Measurements from ENCODE around the gene CD109. TPM values are rescaled to one million over a fixed set of nuclear protein-coding genes. Genes with fewer than 3 reads are reported as not detected.

CD109 gene
- total and polyA plus RNA-seq, 2 of the 4 experiments (the other 2 are of a cell fraction) = 3.6 to 5.0 TPM

DNA sequence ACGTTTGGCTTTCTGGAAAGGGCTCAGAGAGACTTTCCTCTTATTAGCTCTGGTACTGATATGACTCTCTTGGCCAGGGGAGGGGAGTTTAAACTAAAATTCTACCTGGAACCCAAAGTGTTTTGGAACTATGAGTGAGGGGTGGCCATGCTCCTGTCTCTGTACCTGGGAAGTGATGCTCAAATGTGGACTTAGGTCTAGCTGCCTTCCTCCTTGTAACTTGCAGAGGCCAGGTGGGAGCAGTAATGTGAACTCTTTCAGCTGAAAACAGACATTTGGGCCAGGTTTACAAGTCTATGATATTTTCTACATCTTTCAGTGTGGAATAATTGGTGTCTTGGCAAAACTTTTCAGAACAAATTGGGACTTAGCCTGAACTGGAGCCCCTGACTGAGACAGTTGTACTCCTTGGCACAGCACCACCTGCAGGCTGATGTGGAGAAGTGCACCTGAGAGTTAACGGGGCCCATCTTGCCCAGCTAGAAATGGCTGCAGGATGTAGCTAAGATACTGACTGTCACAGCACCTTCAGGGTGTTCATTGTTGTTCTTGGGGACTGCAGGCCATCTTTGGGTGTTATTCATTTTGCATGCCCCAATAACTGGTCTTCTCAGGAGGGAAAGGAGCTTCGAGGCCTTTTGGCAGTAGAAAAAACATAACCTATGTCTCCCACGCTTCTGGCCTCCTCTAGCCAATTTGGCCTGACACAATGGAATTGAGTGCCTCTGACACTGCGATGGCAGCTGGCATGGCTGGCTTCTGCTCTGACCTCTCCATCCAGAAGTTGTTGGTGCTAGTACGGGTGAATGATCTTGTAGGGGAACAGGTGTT lies 37.1 kb downstream of the CD109 start:
- no peak overlapping the region for H2BK15ac ChIP-seq (ENCODE audit: low read depth, low read length)
- H3K9ac ChIP-seq (ENCODE audit: low read depth, low read length) = no peak overlapping the region
- no peak overlapping the region for H3K14ac ChIP-seq (replicated peaks; ENCODE audit: low read depth, low read length)
- no peak overlapping the region for H2BK5ac ChIP-seq (ENCODE audit: low read depth, low read length, poor library complexity, severe bottlenecking)
- no peak overlapping the region for H3K56ac ChIP-seq (ENCODE audit: extremely low read depth, insufficient read depth, low read length)
- H4K91ac ChIP-seq (ENCODE audit: insufficient read depth, low read depth, low read length) = no peak overlapping the region
- dilution Hi-C loops (cut with HindIII; ENCODE audit: low sequenced_read_pairs, unreplicated experiment) = no loop called here
- intact Hi-C loops (cut with micrococcal nuclease) = loop anchor here (1.0 kb wide), 1 partner anchor 58 kb away; no protein-coding TSS in a partner anchor
- DNase-seq = peak; percentile 78
- no peaks in the 10 kb centered on the region for H3K9me1 ChIP-seq (ENCODE audit: insufficient read depth, low read length)
- H2AK5ac ChIP-seq (ENCODE audit: low read depth, low read length) = no peak overlapping the region
- H2BK20ac ChIP-seq (ENCODE audit: low read depth, low read length) = no peak overlapping the region
- no peak overlapping the region for H3K23ac ChIP-seq (ENCODE audit: low read depth, low read length)
- ChIA-PET CTCF (interaction anchor here (0.5 to 2.3 kb wide), 13 partner anchors 14 to 1480 kb away, joined by 3 to 32 read pairs (median 3); no protein-coding TSS in a partner anchor), POLR2A (ENCODE audit: unreplicated experiment) (interaction anchor here (0.6 kb wide), 1 partner anchor 85 kb away, joined by 3 read pairs; no protein-coding TSS in a partner anchor)
- no peaks in the 10 kb centered on the region for H3K4me1 ChIP-seq (ENCODE audit: control insufficient read depth, insufficient read depth, low read length)
- H3K4me2 ChIP-seq (ENCODE audit: low read depth, low read length) = no peak overlapping the region
- no peaks in the 10 kb centered on the region for H3K9me3 ChIP-seq (ENCODE audit: control insufficient read depth, insufficient read depth, low read length)
- H2BK120ac ChIP-seq (ENCODE audit: low read depth, low read length) = no peak overlapping the region
- no CpG with 5 or more reads among the region's 6 CpGs for WGBS, 2 experiments (ENCODE audit: extremely low coverage in 2 of 2, insufficient read length in 1 of 2)
- H3K4me3 ChIP-seq (ENCODE audit: insufficient read depth, low read depth, low read length) = no peak overlapping the region
- TF ChIP-seq SMC3 (IDR thresholded peaks at IDR 0.05; ENCODE audit: low read depth, low read length) (peak; percentile 97), RAD21 (IDR thresholded peaks at IDR 0.05; ENCODE audit: low read length) (peak; percentile 91), MAFK (IDR thresholded peaks at IDR 0.05; ENCODE audit: low read depth, low read length) (no peak)
- TF ChIP-seq, protein P1, sequence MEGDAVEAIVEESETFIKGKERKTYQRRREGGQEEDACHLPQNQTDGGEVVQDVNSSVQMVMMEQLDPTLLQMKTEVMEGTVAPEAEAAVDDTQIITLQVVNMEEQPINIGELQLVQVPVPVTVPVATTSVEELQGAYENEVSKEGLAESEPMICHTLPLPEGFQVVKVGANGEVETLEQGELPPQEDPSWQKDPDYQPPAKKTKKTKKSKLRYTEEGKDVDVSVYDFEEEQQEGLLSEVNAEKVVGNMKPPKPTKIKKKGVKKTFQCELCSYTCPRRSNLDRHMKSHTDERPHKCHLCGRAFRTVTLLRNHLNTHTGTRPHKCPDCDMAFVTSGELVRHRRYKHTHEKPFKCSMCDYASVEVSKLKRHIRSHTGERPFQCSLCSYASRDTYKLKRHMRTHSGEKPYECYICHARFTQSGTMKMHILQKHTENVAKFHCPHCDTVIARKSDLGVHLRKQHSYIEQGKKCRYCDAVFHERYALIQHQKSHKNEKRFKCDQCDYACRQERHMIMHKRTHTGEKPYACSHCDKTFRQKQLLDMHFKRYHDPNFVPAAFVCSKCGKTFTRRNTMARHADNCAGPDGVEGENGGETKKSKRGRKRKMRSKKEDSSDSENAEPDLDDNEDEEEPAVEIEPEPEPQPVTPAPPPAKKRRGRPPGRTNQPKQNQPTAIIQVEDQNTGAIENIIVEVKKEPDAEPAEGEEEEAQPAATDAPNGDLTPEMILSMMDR (conservative IDR thresholded peaks at IDR 0.05; ENCODE audit: low read depth, low read length) = peak; percentile 88
- TF ChIP-seq, protein P2, sequence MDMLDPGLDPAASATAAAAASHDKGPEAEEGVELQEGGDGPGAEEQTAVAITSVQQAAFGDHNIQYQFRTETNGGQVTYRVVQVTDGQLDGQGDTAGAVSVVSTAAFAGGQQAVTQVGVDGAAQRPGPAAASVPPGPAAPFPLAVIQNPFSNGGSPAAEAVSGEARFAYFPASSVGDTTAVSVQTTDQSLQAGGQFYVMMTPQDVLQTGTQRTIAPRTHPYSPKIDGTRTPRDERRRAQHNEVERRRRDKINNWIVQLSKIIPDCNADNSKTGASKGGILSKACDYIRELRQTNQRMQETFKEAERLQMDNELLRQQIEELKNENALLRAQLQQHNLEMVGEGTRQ (IDR thresholded peaks at IDR 0.05; ENCODE audit: low read depth, low read length) = no peak
- no peak overlapping the region for H3K4ac ChIP-seq (ENCODE audit: low read depth, low read length)
- peaks cover 0 to 4% of the 10 kb centered on the region in 2 experiments; a peak in 1 of 4 replicates for H3K79me1 ChIP-seq (ENCODE audit: low read depth in 1 of 2, low read length in 2 of 2)
- no TSS peak for BruUV-seq (replicated peaks)
- H3K27me3 ChIP-seq (ENCODE audit: control insufficient read depth, insufficient read depth, low read length) = no peaks in the 10 kb centered on the region
- H3K36me3 ChIP-seq (ENCODE audit: control insufficient read depth, insufficient read depth, low read length) = no peaks in the 10 kb centered on the region; the same call in 1 of the 2 replicates
- peak; percentile 99 for ATAC-seq (ENCODE audit: low read depth)
- no peak overlapping the region for H3K27ac ChIP-seq (ENCODE audit: insufficient read depth, low read length)
- in situ Hi-C loops (cut with MboI; ENCODE audit: low sequenced_read_pairs) = loop anchor here (5.0 kb wide), 2 partner anchors 56 to 1479 kb away; no protein-coding TSS in a partner anchor
- H2AFZ ChIP-seq (replicated peaks; ENCODE audit: low read length, poor library complexity) = peak overlapping the region; percentile 48
- H4K5ac ChIP-seq (ENCODE audit: low read depth, low read length) = no peak overlapping the region
- H2AK9ac ChIP-seq (replicated peaks; ENCODE audit: low read depth, low read length, poor library complexity) = no peak overlapping the region
- peak overlapping the region in 1 of 2 experiments; percentile 54; a peak in 1 of 4 replicates for H4K8ac ChIP-seq (ENCODE audit: low read depth in 2 of 2, low read length in 2 of 2)
- H4K20me1 ChIP-seq (ENCODE audit: insufficient read depth, low read length) = no peaks in the 10 kb centered on the region
- H3K18ac ChIP-seq (ENCODE audit: low read depth, low read length) = no peak overlapping the region

All from IMR-90 (cell line).